B cell (primary cell): ENCODE results near the gene MPZL2. TPM values are rescaled to one million over a fixed set of nuclear protein-coding genes. Genes with fewer than 3 reads are reported as not detected.

Experiments
- ATAC-seq: fragments of 200-7000 bp; cut with Tn5 transposase; one replicate; pipeline ENCODE4 v1.10.0; 2021; ENCODE audit warnings: low read depth, mild to moderate bottlenecking, moderate number of reproducible peaks, moderate library complexity
- CTCF ChIA-PET: fragments of 350-600 bp; sonication (Branson Sonifier 250); formaldehyde crosslinking; loops from one replicate; lab custom pipeline; 2021; ENCODE audit warnings: antibody characterized with exemption, inconsistent platforms; lab: Charles Lee
- POLR2A ChIA-PET: fragments of 350-600 bp; sonication (Branson Sonifier 250); formaldehyde crosslinking; loops from one replicate; lab custom pipeline; 2021; ENCODE audit warnings: antibody characterized with exemption; lab: Charles Lee
- DNase-seq: peaks from one replicate; pipeline ENCODE4 v3.0.0; 2013
- H2AFZ ChIP-seq: 2 replicates; pipeline ENCODE4 v1.6.1; 2012; ENCODE audit warnings: mild to moderate bottlenecking, low read depth, low read length; ENCODE audit not compliant: insufficient read depth, poor library complexity, severe bottlenecking
- H3K27ac ChIP-seq, 2 donors: 1 replicate in 1 of 2; 2 replicates in 1 of 2; pipeline ENCODE4 v1.5.1; 2012 to 2013; ENCODE audit warnings: low read length in 2 of 2, mild to moderate bottlenecking in 2 of 2, moderate library complexity in 1 of 2
- H3K27me3 ChIP-seq, 4 experiments: fragments of 200-600 bp in 1 of 4; sonication (generic) in 1 of 4; replicated peaks in 1 of 4; 1 replicate in 2 of 4; 2 replicates in 2 of 4; pipeline versions ENCODE4 v1.6.1 to v1.7.0; 2013 to 2016; ENCODE audit warnings: low read length in 3 of 4, mild to moderate bottlenecking in 2 of 4, mixed read lengths in 1 of 4, moderate library complexity in 1 of 4; ENCODE audit not compliant: insufficient read depth in 4 of 4, control insufficient read depth in 3 of 4; ENCODE audit errors: control extremely low read depth in 1 of 4
- H3K36me3 ChIP-seq, 2 experiments: replicated peaks in 1 of 2; 1 replicate in 1 of 2; 2 replicates in 1 of 2; pipeline versions ENCODE4 v1.6.1 to v1.7.1; 2013; ENCODE audit warnings: low read length in 1 of 2; ENCODE audit not compliant: insufficient read depth in 2 of 2, control insufficient read depth in 1 of 2; ENCODE audit errors: control extremely low read depth in 1 of 2, extremely low read depth in 1 of 2
- H3K4me1 ChIP-seq, 2 donors: fragments of 200-600 bp in 1 of 2; sonication (generic) in 1 of 2; 1 replicate in 1 of 2; 2 replicates in 1 of 2; pipeline versions ENCODE4 v1.5.1 to v1.6.1; 2013 to 2017; ENCODE audit warnings: low read length in 2 of 2; ENCODE audit not compliant: control insufficient read depth in 2 of 2, insufficient read depth in 2 of 2
- H3K4me2 ChIP-seq: replicated peaks from 2 replicates; pipeline ENCODE3; 2012; ENCODE audit warnings: mild to moderate bottlenecking, low read depth, low read length; ENCODE audit not compliant: poor library complexity, severe bottlenecking
- H3K4me3 ChIP-seq, 5 experiments: fragments of 200-600 bp in 1 of 5; sonication (generic) in 1 of 5; 1 replicate in 3 of 5; 2 replicates in 2 of 5; pipeline versions ENCODE4 v1.5.1 to v1.7.0; 2011 to 2016; ENCODE audit warnings: low read length in 4 of 5, mild to moderate bottlenecking in 4 of 5, low read depth in 2 of 5, control low read depth in 1 of 5, moderate library complexity in 1 of 5; ENCODE audit not compliant: insufficient read depth in 1 of 5; ENCODE audit errors: control extremely low read depth in 1 of 5, extremely low read depth in 1 of 5
- H3K79me2 ChIP-seq: fragments of 200-600 bp; sonication (generic); one replicate; pipeline ENCODE4 v1.6.0; 2016; ENCODE audit warnings: low read length; ENCODE audit not compliant: control insufficient read depth, insufficient read depth
- H3K9ac ChIP-seq: fragments of 200-600 bp; sonication (generic); 2 replicates; pipeline ENCODE4 v1.6.1; 2017; ENCODE audit warnings: mild to moderate bottlenecking, low read length, moderate library complexity
- H3K9me3 ChIP-seq, 3 donors: one replicate each; pipeline versions ENCODE4 v1.6.1 to v1.7.1; 2013; ENCODE audit warnings: low read length in 2 of 3; ENCODE audit not compliant: control insufficient read depth in 2 of 3, insufficient read depth in 1 of 3; ENCODE audit errors: control extremely low read depth in 1 of 3
- H4K20me1 ChIP-seq: 2 replicates; pipeline ENCODE4 v1.6.0; 2012; ENCODE audit warnings: mild to moderate bottlenecking, low read length; ENCODE audit not compliant: insufficient read depth, control insufficient read depth, poor library complexity, severe bottlenecking
- H3K27ac Mint-ChIP-seq: one replicate; pipeline ENCODE4 v1.8.0; 2021; ENCODE audit warnings: mixed read lengths
- H3K27me3 Mint-ChIP-seq: one replicate; pipeline ENCODE4 v1.8.0; 2021; ENCODE audit warnings: mixed read lengths
- H3K4me1 Mint-ChIP-seq: one replicate; pipeline ENCODE4 v1.8.0; 2021; ENCODE audit warnings: mixed read lengths
- H3K4me3 Mint-ChIP-seq: one replicate; pipeline ENCODE4 v1.8.0; 2021; ENCODE audit warnings: mixed read lengths
- H3K9me3 Mint-ChIP-seq: one replicate; pipeline ENCODE4 v1.8.0; 2022; ENCODE audit warnings: mixed read lengths; ENCODE audit not compliant: insufficient read depth
- EZH2 ChIP-seq: IDR thresholded peaks from 2 replicates; pipeline ENCODE4 v1.6.1; 2012; ENCODE audit warnings: borderline replicate concordance, low read depth, mild to moderate bottlenecking, moderate library complexity, low read length; ENCODE audit not compliant: insufficient read depth, poor library complexity, severe bottlenecking
- WGBS: methylation state at CpG from one replicate; pipeline ENCODE4 v1.1.5; 2013; ENCODE audit warnings: missing lambda C conversion rate; ENCODE audit not compliant: insufficient coverage; 5-methylcytosine and 5-hydroxymethylcytosine counted together
- intact Hi-C: fragments of 100-400 bp; cut with micrococcal nuclease; formaldehyde crosslinking; loops from one replicate; pipeline ENCODE4 v1.10.0; 2022
- polyA plus RNA-seq: library from polyadenylated mRNA; depleted of rRNA; stranded (reverse); fragments of >200 nt; gene quantifications from 2 replicates; pipeline ENCODE4 v1.2.3, GENCODE V29; 2012
- total RNA-seq, 2 donors: library from RNA; stranded (reverse); fragments of 120-200 nt in 1 of 2; gene quantifications; 1 replicate in 1 of 2; 2 replicates in 1 of 2; pipeline versions ENCODE4 v1.2.3 to v1.2.4, GENCODE V29; 2013 to 2022
- TF ChIP-seq, protein P1 (sequence below): fragments of 200-600 bp; IDR thresholded peaks from one replicate; pipeline ENCODE4 v1.8.0; 2022; ENCODE audit warnings: antibody characterized with exemption, mild to moderate bottlenecking

Gene MPZL2
- total and polyA plus RNA-seq, 2 donors (not counting 1 experiment from before 2014, with no cell fraction given): 1.2 TPM; not detected in 1

DNA sequence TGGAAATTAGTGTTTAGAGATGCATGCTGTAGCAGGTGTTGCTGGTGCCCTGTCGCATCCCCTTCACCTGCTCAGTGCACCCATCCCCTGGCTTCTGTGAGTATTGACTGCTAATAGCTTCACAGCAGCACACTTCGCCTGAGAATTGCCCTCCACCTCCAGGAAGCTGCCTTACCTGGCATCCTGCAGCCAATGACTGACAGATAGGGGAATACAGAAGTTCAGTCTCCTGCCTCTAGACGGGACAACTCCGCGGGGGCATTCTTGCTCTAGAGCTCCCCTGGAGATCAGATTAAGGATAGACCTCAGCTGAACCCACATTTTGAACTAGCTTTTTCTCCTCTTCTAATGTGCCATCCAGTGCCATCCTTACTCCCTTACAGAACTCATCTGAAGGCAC lies 31.1 kb upstream of the MPZL2 start:
- no peak overlapping the region for H2AFZ ChIP-seq

DNA sequence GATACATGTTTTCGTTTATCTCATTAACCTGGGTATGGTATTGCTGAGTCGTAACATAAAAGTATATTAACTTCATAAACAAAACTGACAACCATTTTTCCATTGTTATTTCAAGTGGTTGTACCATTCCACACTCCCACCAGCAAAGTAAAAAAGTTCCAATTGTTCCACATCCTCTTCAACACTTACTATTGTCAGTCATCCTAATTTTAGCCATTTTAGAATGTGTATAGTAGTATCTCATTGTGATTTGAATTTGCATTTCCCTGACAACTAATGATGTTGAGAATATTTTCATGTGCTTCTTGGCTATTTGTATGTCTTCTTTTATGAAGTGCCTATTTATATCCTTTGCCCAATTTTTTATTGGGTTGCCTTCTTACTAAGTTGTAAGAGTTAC lies 30.0 kb upstream of the MPZL2 start:
- Mint-ChIP-seq H3K4me1 (peaks cover 2% of the 10 kb centered on the region), H3K27me3 (peaks cover 31% of the 10 kb centered on the region), H3K4me3 (no peak overlapping the region), H3K9me3 (no peaks in the 10 kb centered on the region), H3K27ac (no peak overlapping the region)
- TF ChIP-seq EZH2: no peak
- TF ChIP-seq, protein P1, sequence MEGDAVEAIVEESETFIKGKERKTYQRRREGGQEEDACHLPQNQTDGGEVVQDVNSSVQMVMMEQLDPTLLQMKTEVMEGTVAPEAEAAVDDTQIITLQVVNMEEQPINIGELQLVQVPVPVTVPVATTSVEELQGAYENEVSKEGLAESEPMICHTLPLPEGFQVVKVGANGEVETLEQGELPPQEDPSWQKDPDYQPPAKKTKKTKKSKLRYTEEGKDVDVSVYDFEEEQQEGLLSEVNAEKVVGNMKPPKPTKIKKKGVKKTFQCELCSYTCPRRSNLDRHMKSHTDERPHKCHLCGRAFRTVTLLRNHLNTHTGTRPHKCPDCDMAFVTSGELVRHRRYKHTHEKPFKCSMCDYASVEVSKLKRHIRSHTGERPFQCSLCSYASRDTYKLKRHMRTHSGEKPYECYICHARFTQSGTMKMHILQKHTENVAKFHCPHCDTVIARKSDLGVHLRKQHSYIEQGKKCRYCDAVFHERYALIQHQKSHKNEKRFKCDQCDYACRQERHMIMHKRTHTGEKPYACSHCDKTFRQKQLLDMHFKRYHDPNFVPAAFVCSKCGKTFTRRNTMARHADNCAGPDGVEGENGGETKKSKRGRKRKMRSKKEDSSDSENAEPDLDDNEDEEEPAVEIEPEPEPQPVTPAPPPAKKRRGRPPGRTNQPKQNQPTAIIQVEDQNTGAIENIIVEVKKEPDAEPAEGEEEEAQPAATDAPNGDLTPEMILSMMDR: no peak
- no CpG with 5 or more reads among the region's 2 CpGs for WGBS
- no peaks in the 10 kb centered on the region for H3K4me1 ChIP-seq
- CTCF ChIA-PET: interaction anchor here (0.6 to 2.9 kb wide), 3 partner anchors 29 to 95 kb away, joined by 3 to 45 read pairs (median 36); no protein-coding TSS in a partner anchor
- intact Hi-C loops: no loop called here
- no peak overlapping the region for H3K4me2 ChIP-seq
- no peak overlapping the region for H3K4me3 ChIP-seq
- no peaks in the 10 kb centered on the region for H4K20me1 ChIP-seq
- no peak overlapping the region for H2AFZ ChIP-seq
- no peak overlapping the region for H3K9ac ChIP-seq
- H3K36me3 ChIP-seq: no peaks in the 10 kb centered on the region
- no peak for DNase-seq
- no peak overlapping the region for H3K27ac ChIP-seq
- POLR2A ChIA-PET: no interaction called here
- peaks cover 0 to 7% (median 2%) of the 10 kb centered on the region in 4 experiments for H3K27me3 ChIP-seq
- H3K79me2 ChIP-seq: no peaks in the 10 kb centered on the region
- no peaks in the 10 kb centered on the region for H3K9me3 ChIP-seq
- no peak for ATAC-seq

More for the DNA sequence above, 31.1 kb upstream of the MPZL2 start:
- no peak overlapping the region for H3K9ac ChIP-seq
- H3K4me1 ChIP-seq: no peaks in the 10 kb centered on the region
- 54% methylated on average over 4 of the region's 5 CpGs for WGBS
- Mint-ChIP-seq H3K4me1 (peaks cover 2% of the 10 kb centered on the region), H3K27me3 (peaks cover 23% of the 10 kb centered on the region), H3K4me3 (no peak overlapping the region), H3K27ac (no peak overlapping the region), H3K9me3 (no peaks in the 10 kb centered on the region)
- H3K4me2 ChIP-seq: no peak overlapping the region
- intact Hi-C loops: loop anchor here (1.0 kb wide), 1 partner anchor 193 kb away; no protein-coding TSS in a partner anchor
- CTCF ChIA-PET: interaction anchor here (0.7 to 2.9 kb wide), 29 partner anchors 7 to 881 kb away, joined by 3 to 45 read pairs (median 6); partner anchors contain the start of genes CD3E and UBE4A
- POLR2A ChIA-PET: no interaction called here
- ATAC-seq (no peak), DNase-seq (no peak)
- no peaks in the 10 kb centered on the region for H4K20me1 ChIP-seq
- no peaks in the 10 kb centered on the region for H3K79me2 ChIP-seq
- no peak overlapping the region for H3K27ac ChIP-seq
- H3K36me3 ChIP-seq: no peaks in the 10 kb centered on the region
- TF ChIP-seq, protein P1: no peak
- TF ChIP-seq EZH2: no peak
- H3K9me3 ChIP-seq: no peaks in the 10 kb centered on the region
- no peak overlapping the region for H3K4me3 ChIP-seq
- peaks cover 0 to 7% (median 2%) of the 10 kb centered on the region in 4 experiments for H3K27me3 ChIP-seq
